H9 (cell line): ENCODE results near the gene CLEC12A. TPM values are rescaled to one million over a fixed set of nuclear protein-coding genes. Genes with fewer than 3 reads are reported as not detected.
"Not testable (repeated sequence)": the region's sequence is repeated elsewhere in the genome, so short reads cannot be mapped to it uniquely, and the experiment has no call there.

ENCODE experiments used
- DNase-seq: peaks from one replicate; pipeline ENCODE4 v3.0.0-alpha.2; 2017
- H2AFZ ChIP-seq: one replicate; pipeline ENCODE4 v1.6.1; 2013; ENCODE audit warnings: mild to moderate bottlenecking, low read length, control low read depth, moderate library complexity
- H2AK5ac ChIP-seq: 2 replicates; pipeline ENCODE4 v1.6.1; 2013; ENCODE audit warnings: low read length, control low read depth, mixed read lengths; ENCODE audit not compliant: insufficient read length
- H2BK120ac ChIP-seq: one replicate; pipeline ENCODE4 v1.6.1; 2013; ENCODE audit warnings: low read depth, mild to moderate bottlenecking, low read length, control low read depth, inconsistent platforms; ENCODE audit not compliant: poor library complexity, severe bottlenecking
- H2BK12ac ChIP-seq: 2 replicates; pipeline ENCODE4 v1.6.1; 2013; ENCODE audit warnings: low read length, control low read depth, mixed read lengths, low read depth; ENCODE audit not compliant: insufficient read length
- H2BK15ac ChIP-seq: 2 replicates; pipeline ENCODE4 v1.6.1; 2013; ENCODE audit warnings: low read depth, low read length, control low read depth
- H2BK20ac ChIP-seq: one replicate; pipeline ENCODE4 v1.6.1; 2013; ENCODE audit warnings: low read depth, mild to moderate bottlenecking, low read length, control low read depth, inconsistent platforms; ENCODE audit not compliant: poor library complexity, severe bottlenecking
- H2BK5ac ChIP-seq: 2 replicates; pipeline ENCODE4 v1.6.1; 2013; ENCODE audit warnings: low read length, control low read depth, mixed read lengths; ENCODE audit not compliant: insufficient read length
- H3K14ac ChIP-seq: 2 replicates; pipeline ENCODE4 v1.6.1; 2013; ENCODE audit warnings: low read length, control low read depth; ENCODE audit not compliant: insufficient read depth
- H3K18ac ChIP-seq: 2 replicates; pipeline ENCODE4 v1.6.1; 2013; ENCODE audit warnings: low read depth, mild to moderate bottlenecking, mixed read lengths, low read length, control low read depth; ENCODE audit not compliant: insufficient read length
- H3K23ac ChIP-seq: 2 replicates; pipeline ENCODE4 v1.6.1; 2013; ENCODE audit warnings: low read length, control low read depth, mixed read lengths, low read depth; ENCODE audit not compliant: insufficient read length
- H3K23me2 ChIP-seq: 2 replicates; pipeline ENCODE4 v1.6.1; 2013; ENCODE audit warnings: low read depth, mild to moderate bottlenecking, mixed read lengths, low read length, control low read depth; ENCODE audit not compliant: insufficient read length, poor library complexity, severe bottlenecking
- H3K27ac ChIP-seq: 2 replicates; pipeline ENCODE4 v1.5.1; 2013; ENCODE audit warnings: low read length, control low read depth, mixed read lengths, low read depth; ENCODE audit not compliant: insufficient read length
- H3K27me3 ChIP-seq: 2 replicates; pipeline ENCODE4 v1.6.1; 2013; ENCODE audit warnings: low read length, control low read depth, inconsistent platforms; ENCODE audit not compliant: insufficient read depth
- H3K4ac ChIP-seq: 2 replicates; pipeline ENCODE4 v1.6.1; 2013; ENCODE audit warnings: low read depth, mild to moderate bottlenecking, control low read depth, inconsistent platforms, low read length, moderate library complexity
- H3K4me1 ChIP-seq: 2 replicates; pipeline ENCODE4 v1.6.1; 2013; ENCODE audit warnings: low read length, control low read depth, inconsistent platforms; ENCODE audit not compliant: insufficient read depth
- H3K4me2 ChIP-seq: 2 replicates; pipeline ENCODE4 v1.6.1; 2013; ENCODE audit warnings: low read length, control low read depth, mixed read lengths; ENCODE audit not compliant: insufficient read length, insufficient read depth
- H3K56ac ChIP-seq: 2 replicates; pipeline ENCODE4 v1.6.1; 2013; ENCODE audit warnings: low read depth, mild to moderate bottlenecking, mixed read lengths, low read length, control low read depth; ENCODE audit not compliant: insufficient read length
- H3K79me1 ChIP-seq: 2 replicates; pipeline ENCODE4 v1.6.1; 2013; ENCODE audit warnings: low read depth, mild to moderate bottlenecking, moderate library complexity, low read length, control low read depth, inconsistent platforms; ENCODE audit not compliant: insufficient read depth, poor library complexity, severe bottlenecking
- H3K79me2 ChIP-seq: 2 replicates; pipeline ENCODE4 v1.6.1; 2013; ENCODE audit warnings: low read length, control low read depth, inconsistent platforms; ENCODE audit not compliant: insufficient read depth
- H3K9ac ChIP-seq: 2 replicates; pipeline ENCODE4 v1.6.1; 2013; ENCODE audit warnings: low read length, control low read depth, mixed read lengths; ENCODE audit not compliant: insufficient read length; ENCODE audit errors: extremely low read depth
- H3K9me3 ChIP-seq: one replicate; pipeline ENCODE4 v1.6.1; 2013; ENCODE audit warnings: low read depth, low read length, inconsistent platforms; ENCODE audit not compliant: control insufficient read depth
- H3T11ph ChIP-seq: one replicate; pipeline ENCODE4 v1.6.1; 2013; ENCODE audit warnings: mild to moderate bottlenecking, low read length, control low read depth, inconsistent platforms
- H4K20me1 ChIP-seq: one replicate; pipeline ENCODE4 v1.6.1; 2013; ENCODE audit not compliant: control insufficient read depth, insufficient read length, insufficient read depth
- H4K5ac ChIP-seq: 2 replicates; pipeline ENCODE4 v1.6.1; 2013; ENCODE audit warnings: low read depth, mild to moderate bottlenecking, mixed read lengths, low read length, control low read depth; ENCODE audit not compliant: insufficient read length
- H4K8ac ChIP-seq: replicated peaks from 2 replicates; pipeline ENCODE4 v1.6.1; 2013; ENCODE audit warnings: low read length, control low read depth, mixed read lengths, low read depth; ENCODE audit not compliant: insufficient read length
- H4K91ac ChIP-seq: 2 replicates; pipeline ENCODE4 v1.6.1; 2013; ENCODE audit warnings: low read depth, mild to moderate bottlenecking, moderate library complexity, mixed read lengths, low read length, control low read depth; ENCODE audit not compliant: insufficient read length
- H3K27ac Mint-ChIP-seq, 3 experiments: 2 replicates in 2 of 3; 3 replicates in 1 of 3; pipeline ENCODE4 v1.8.0; 2020 to 2021; ENCODE audit warnings: mixed read lengths in 3 of 3, mild to moderate bottlenecking in 1 of 3, moderate library complexity in 1 of 3
- H3K27me3 Mint-ChIP-seq: 2 replicates; pipeline ENCODE4 v1.8.0; 2021; ENCODE audit warnings: low read depth, mild to moderate bottlenecking, moderate library complexity, mixed read lengths
- H3K36me3 Mint-ChIP-seq, 3 experiments: 2 replicates in 2 of 3; 3 replicates in 1 of 3; pipeline ENCODE4 v1.8.0; 2020 to 2021; ENCODE audit warnings: low read depth in 3 of 3, mixed read lengths in 3 of 3; ENCODE audit not compliant: insufficient read depth in 1 of 3
- H3K4me1 Mint-ChIP-seq, 2 experiments: 2 replicates each; pipeline ENCODE4 v1.8.0; 2020; ENCODE audit warnings: mixed read lengths in 2 of 2
- H3K4me3 Mint-ChIP-seq, 2 experiments: 2 replicates in 1 of 2; 3 replicates in 1 of 2; pipeline ENCODE4 v1.8.0; 2020 to 2021; ENCODE audit warnings: mild to moderate bottlenecking in 2 of 2, mixed read lengths in 2 of 2, moderate library complexity in 1 of 2
- H3K9me3 Mint-ChIP-seq, 2 experiments: 2 replicates in 1 of 2; 3 replicates in 1 of 2; pipeline ENCODE4 v1.8.0; 2020; ENCODE audit warnings: mild to moderate bottlenecking in 2 of 2, mixed read lengths in 2 of 2, moderate library complexity in 1 of 2
- WGBS: extraction: QIAGEN DNeasy Blood & Tissue Kit; methylation state at CpG from one replicate; pipeline ENCODE4 v1.1.7; 2013; ENCODE audit warnings: missing lambda C conversion rate, low lambda C conversion rate, mixed read lengths; ENCODE audit not compliant: insufficient read length; ENCODE audit errors: extremely low coverage; 5-methylcytosine and 5-hydroxymethylcytosine counted together
- total RNA-seq: library from RNA; stranded (reverse); gene quantifications from 2 replicates; pipeline ENCODE4 v1.2.1, GENCODE V29; 2021
- TF ChIP-seq, protein P1 (sequence below): fragments of 200-600 bp; sonication (generic); conservative IDR thresholded peaks from 3 replicates; pipeline ENCODE4 v1.8.0; 2021; ENCODE audit warnings: antibody characterized with exemption, mild to moderate bottlenecking

CLEC12A gene
- total RNA-seq, 1 experiment from 2014 or later, result not detected

GRCh38 chr12:10025236-10025635 is 54.0 kb downstream of the CLEC12A start:
- Histone ChIP-seq H2BK20ac (no peak overlapping the region), H4K8ac (no peak overlapping the region), H2BK12ac (no peak overlapping the region), H3K4me2 (no peak overlapping the region), H3K23me2 (no peaks in the 10 kb centered on the region), H4K5ac (no peak overlapping the region), H4K20me1 (no peaks in the 10 kb centered on the region), H3K56ac (no peak overlapping the region), H3K27ac (no peak overlapping the region), H3K4me1 (no peaks in the 10 kb centered on the region), H3K4ac (no peak overlapping the region), H3K18ac (no peak overlapping the region), H3K79me2 (no peaks in the 10 kb centered on the region), H3K79me1 (no peaks in the 10 kb centered on the region), H2AK5ac (no peak overlapping the region), H2BK15ac (no peak overlapping the region), H3K14ac (no peak overlapping the region), H3K27me3 (no peaks in the 10 kb centered on the region), H2BK120ac (no peak overlapping the region), H2BK5ac (no peak overlapping the region), H2AFZ (no peak overlapping the region), H3K9me3 (no peaks in the 10 kb centered on the region), H3T11ph (no peak overlapping the region), H4K91ac (no peak overlapping the region), H3K23ac (no peak overlapping the region), H3K9ac (no peak overlapping the region)
- Mint-ChIP-seq H3K27ac (no peak overlapping the region), H3K9me3 (peaks cover 0 to 6% of the 10 kb centered on the region in 2 experiments; a peak in 2 of 5 replicates), H3K36me3 (peaks cover 0 to 2% (median 0%) of the 10 kb centered on the region in 3 experiments; a peak in 3 of 7 replicates), H3K4me3 (no peak overlapping the region), H3K4me1 (peaks cover 0 to 4% of the 10 kb centered on the region in 2 experiments; a peak in 2 of 4 replicates), H3K27me3 (no peaks in the 10 kb centered on the region)
- no peak for DNase-seq
- TF ChIP-seq, protein P1, sequence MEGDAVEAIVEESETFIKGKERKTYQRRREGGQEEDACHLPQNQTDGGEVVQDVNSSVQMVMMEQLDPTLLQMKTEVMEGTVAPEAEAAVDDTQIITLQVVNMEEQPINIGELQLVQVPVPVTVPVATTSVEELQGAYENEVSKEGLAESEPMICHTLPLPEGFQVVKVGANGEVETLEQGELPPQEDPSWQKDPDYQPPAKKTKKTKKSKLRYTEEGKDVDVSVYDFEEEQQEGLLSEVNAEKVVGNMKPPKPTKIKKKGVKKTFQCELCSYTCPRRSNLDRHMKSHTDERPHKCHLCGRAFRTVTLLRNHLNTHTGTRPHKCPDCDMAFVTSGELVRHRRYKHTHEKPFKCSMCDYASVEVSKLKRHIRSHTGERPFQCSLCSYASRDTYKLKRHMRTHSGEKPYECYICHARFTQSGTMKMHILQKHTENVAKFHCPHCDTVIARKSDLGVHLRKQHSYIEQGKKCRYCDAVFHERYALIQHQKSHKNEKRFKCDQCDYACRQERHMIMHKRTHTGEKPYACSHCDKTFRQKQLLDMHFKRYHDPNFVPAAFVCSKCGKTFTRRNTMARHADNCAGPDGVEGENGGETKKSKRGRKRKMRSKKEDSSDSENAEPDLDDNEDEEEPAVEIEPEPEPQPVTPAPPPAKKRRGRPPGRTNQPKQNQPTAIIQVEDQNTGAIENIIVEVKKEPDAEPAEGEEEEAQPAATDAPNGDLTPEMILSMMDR, result no peak
- WGBS, result no CpG with 5 or more reads among the region's 3 CpGs

DNA sequence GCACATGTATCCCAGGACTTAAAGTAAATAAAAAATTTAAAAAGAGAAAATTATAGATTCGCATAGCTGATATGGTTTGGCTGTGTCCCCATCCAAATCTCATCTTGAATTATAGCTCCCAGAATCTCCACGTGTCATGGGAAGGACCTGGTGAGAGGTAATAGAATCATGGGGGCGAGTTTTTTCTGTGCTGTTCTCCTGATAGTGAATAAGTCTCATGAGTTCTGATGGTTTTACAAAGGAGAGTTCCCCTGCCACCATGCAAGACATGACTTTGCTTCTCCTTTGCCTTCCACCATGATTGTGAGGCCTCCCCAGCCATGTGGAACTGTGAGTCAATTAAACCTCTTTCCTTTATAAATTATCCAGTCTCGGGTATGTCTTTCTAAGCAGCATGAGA is 55.5 kb downstream of the CLEC12A start:
- not testable (repeated sequence) for H2BK15ac ChIP-seq, H4K5ac ChIP-seq, H3K4me3 Mint-ChIP-seq, H3K56ac ChIP-seq, H3K9ac ChIP-seq, H2BK120ac ChIP-seq, H2AK5ac ChIP-seq, H3K27ac ChIP-seq, H2BK12ac ChIP-seq, H3K4me1 ChIP-seq, H3K9me3 ChIP-seq, DNase-seq, H3K27me3 Mint-ChIP-seq, H2AFZ ChIP-seq, H3K27ac Mint-ChIP-seq, H2BK5ac ChIP-seq, H4K20me1 ChIP-seq, H3K4me2 ChIP-seq, H3K27me3 ChIP-seq, H3K4me1 Mint-ChIP-seq, H3K79me2 ChIP-seq, H3K79me1 ChIP-seq, H3K14ac ChIP-seq, H4K8ac ChIP-seq, H3K18ac ChIP-seq, H2BK20ac ChIP-seq, H3K23me2 ChIP-seq, H3K36me3 Mint-ChIP-seq, H4K91ac ChIP-seq, H3T11ph ChIP-seq, H3K23ac ChIP-seq, H3K4ac ChIP-seq
- WGBS, result no CpG with 5 or more reads among the region's 4 CpGs
- H3K9me3 Mint-ChIP-seq, result peaks cover 0 to 14% of the 10 kb centered on the region in 2 experiments; a peak in 3 of 5 replicates
